ENCODE measurements around the gene NAALADL2.

Gene NAALADL2

DNA sequence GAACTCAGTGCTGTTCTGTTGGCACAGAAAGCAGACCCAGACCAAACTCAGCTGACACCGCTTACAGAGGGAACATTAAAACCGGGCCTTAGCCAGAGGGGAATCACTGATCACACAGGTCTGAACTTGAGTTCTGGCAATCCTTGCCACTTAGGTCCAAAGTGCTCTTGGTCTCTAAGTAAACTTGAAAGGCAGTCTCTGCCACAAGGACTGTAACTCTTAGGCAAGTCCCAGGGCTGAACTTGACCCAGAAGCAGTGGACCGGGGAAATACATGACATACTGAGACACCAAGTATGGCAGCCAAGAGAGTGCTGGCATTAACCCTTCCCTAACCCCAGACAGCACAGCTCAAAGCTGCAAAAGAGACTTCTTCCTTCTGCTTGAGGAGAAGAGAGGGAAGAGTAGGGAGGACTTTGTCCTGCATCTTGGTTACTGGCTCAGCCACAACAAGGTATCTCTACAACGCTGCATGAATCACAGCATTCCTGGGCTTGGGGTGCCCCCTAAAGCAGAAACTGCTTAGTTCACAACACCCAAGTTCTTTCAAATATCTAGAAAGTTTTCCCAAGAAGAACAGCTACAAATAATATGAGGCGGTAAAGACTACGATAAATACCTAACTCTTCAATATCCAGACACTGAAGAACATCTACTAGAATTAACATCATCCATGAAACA lies 32.5 kb downstream of the NAALADL2 start:
- DNase-seq, result no peak

DNA sequence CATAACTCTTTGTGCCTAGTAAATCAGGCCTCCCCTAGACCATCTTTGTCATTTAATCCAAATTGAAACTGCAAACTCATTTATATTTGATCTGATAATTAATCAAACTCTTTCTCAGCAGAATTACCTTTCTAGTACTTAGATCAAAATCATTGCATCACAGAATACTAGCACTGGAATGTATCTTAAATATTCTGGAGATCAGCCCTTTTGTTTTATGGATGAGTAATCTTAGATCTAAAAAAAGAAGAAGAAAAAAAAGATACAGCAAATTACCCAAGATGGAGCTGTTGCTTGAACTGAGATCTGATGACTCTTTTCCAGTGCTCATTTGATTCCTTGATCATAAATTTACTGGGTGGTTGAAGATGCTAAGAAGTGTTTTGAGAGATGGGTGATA lies 47.9 kb downstream of the NAALADL2 start:
- DNase-seq, result no peak

DNA sequence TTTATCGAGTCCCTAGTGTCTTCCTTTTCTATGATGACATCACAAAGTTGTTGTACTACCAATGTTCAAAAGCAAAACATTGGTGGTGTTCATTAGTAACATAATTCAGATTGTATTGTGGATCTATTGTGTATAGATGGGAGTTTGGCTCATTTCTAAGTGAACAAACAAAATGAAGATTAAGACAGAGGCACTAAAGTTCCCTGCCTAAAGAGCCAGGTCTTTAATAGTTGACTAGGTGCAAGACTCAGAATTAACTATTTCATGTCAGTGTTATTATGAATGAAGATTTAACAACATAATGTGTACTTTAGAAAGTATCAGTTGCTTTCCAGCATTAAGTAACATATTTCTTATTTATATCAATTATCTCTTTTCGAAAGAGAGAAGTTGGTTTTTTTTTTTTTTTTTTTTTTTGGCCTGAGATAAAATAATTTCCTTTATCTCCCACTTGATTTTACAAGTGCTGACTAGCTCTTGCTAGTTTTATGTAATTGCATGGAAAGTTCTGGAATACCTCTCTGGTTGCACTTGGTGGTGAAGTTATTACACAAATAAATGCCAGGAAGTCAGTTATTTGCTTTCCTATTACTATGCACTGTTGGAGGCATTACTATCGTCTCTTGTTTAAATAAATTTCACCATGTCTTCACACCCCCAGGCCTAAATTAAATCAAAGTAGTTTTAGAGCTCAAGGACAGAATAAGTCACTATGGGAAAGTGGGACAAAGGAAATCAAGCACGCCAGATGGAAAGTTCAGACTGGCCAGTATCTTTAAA lies 48.7 kb downstream of the NAALADL2 start:
- no peak for DNase-seq

DNA sequence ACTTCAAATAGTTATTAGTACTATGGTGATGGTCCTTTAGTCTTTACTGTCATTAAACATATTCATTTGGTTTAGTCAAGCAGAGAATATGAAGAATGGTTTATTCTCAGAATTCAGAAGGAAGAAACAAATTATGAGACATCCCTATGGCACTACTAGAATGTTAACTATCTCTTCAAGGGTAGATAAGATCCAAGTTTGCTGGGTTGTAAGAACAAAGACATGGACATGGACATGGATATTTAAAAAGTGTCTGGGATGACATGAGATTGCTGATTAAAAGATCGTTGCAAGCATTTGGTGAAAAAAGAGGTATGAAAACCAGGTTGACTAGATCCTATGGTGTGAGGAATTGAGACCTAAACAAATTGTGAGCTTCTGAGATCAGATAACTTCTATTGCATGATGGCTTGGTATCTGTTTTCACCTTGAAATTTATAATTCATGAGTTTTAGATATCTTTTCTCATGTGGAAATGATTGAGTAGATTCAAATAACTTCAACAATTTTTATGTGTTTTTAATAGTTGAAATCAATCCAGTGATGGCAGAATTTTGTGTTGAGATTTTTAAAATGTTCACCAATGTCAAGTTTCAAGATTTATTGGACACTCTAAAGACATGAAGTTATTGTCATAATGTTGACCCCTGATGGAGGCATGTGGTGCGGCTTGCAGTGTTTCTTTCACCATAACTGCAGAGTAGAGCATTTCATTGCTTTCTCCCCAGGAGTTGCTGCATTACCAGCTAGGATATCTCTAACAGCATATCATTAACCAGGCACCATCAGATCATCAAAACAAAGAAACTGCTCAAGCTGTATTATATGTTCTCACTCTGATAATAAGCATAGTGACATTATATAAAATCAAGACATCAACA lies 72.6 kb downstream of the NAALADL2 start:
- no peak for DNase-seq

DNA sequence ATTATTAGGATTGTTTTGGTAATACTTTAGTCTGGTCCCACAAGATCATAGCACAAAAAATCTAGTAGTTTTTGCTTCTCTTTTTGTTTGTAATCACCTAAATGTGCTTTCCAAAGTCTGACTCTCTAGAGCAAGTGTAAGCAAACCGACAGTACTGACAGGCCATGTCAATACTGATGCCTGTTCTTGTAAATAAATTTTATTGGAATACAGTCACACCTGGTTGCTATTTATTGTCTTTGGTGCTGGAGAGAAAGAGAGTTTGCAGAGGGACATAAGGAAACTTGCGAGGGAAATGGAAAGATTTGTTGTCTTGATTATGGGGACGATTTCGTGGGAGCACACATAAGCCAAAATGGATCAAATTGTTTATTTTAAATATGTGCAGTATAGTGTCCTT lies 77.5 kb downstream of the NAALADL2 start:
- no peak for DNase-seq

DNA sequence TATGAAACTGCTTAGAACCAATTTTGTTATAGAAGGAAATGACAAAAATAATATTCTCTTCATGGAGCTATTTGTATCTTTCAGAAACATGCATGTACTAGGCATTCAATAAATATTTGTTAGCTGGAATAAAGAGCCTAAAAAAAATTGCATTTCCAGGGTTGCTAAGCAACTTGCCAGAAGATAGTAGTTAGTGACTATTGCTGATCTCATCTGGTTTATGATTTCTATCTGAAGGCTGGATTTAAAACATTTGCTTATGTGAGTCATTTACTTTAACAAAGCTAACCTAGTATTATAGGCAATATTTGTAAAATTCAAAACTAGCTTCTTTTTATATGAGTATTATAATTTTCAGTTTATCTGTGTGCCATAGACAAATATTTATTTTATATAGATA lies 78.3 kb downstream of the NAALADL2 start:
- DNase-seq, result no peak

DNA sequence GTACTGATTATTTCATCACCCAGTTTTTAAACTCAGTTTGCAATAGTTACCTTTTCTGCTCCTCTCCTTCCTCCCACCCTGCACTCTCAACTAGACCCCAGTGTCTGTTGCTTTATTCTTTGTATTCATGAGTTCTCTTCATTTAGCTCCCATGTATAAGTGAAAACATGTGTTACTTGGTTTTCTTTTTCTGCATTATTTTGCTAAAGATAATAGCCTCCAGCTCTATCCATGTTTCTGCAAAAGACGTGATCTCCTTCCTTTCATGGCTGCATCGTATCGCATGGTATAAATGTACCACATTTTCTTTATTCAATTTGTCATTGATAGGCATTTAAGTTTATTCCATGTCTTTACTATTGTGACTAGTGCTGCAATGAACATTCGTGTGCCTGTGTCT lies 79.0 kb downstream of the NAALADL2 start:
- no peak for DNase-seq

DNA sequence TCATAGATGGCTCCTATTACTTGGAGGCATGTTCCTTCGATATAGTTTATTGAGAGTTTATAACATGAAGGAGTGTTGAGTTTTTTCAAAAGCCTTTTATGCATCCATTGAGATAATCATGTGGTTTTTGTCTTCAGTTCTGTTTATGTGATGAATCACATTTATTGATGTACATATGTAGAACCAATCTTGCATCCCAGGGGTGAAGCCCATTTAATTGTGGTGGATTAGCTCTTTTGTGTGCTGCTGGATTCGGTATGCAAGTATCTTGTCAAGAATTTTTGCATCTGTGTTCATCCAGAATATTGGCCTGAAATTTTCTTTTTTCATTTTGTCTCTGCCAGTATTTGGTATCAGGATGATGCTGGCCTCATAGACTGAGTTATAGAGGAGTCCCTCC lies 81.0 kb downstream of the NAALADL2 start:
- no peak for DNase-seq

DNA sequence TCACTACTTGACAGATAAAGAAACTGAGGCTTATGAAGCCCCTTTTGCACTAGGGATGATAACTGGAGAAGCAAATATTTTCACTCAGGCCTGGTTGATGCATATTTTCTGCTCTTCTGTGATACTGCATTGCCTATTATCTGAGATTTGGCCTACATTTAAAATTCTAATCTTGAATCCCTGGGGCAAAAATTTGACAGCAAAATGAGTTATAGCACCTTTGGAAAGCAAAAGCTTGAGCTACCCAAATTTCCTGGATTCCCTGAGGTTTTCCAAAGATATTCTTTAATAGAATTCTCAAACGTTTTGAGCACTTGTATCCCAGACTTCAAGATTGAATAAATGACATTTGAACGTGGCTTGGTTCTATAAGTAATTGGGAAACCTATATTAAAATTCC lies 86.1 kb downstream of the NAALADL2 start:
- no peak for DNase-seq

DNA sequence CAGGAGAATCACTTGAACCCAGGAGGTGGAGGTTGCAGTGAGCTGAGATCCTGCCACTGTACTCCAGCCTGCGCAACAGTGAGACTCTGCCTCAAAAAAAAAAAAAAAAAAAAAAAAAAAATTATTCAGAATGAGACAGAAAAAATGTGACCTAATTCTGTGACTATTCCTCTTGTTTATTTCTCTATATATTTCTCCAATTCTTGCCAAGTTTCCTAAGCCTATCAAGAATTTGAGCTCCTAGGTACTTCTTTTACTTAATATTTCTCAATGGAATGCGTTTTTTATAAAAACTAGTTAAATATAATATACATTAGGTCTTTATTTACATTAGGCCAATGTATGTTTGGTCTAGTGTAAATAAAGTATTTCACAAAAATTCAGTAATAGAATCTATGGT lies 86.8 kb downstream of the NAALADL2 start:
- DNase-seq, result no peak

DNA sequence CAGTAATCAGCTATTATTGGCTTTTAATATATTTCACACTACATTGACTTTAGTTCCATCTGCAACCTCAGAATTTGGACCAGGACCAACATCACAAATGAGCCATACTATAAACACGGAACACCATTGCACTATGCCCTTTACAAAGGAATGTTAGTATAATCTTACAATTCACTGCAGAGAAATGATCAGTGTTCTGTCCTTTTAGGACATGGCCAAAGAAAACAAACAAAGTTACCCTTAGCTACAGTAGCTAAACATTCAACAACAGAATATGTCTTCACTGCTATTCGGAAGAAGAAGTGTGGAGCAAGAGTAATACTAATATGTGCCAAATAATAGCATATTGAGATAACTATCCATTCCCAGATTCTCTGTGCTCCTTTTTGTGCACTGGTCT lies 90.4 kb downstream of the NAALADL2 start:
- DNase-seq, result no peak

DNA sequence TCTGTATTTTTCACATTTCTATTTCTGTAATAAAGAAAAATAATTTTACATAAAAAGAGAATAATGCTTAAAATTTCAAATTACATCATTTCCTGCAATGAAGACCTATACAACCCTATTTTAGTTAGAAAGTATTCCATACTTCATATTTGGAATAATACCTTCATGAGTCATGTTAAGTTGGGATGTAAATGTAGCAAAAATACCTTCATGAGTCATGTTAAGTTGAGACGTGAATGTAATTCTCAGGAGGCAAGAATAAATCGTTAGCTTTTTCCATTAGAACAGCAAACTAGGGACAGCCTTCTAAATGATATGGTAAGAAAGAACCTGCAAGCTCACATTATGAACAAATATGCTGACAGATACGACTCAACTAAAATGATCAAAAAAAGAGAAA lies 91.9 kb downstream of the NAALADL2 start:
- no peak for DNase-seq

DNA sequence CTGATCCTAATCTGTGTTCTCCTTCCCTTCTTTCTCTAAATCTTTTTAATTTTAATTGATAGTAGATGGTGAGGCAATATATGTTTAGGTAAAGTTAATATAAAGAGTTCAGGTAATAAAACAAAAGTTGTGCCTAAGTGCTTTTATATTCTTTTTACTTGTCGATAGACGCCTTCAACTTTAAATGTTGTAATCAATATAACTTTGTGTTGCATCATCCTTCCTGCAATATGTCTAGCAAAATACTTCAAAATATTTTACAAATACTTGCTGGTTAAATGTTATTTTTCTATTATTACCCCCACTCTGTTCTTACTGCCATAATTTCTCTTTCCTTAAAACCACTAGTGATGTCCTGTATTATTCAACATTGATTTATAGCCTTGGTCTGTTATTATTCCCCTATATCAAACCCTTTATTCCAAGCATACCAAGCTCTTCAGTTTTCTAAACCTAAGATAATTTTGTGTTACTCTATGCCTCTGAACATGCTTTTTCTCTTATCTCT lies 92.4 kb downstream of the NAALADL2 start:
- no peak for DNase-seq

DNA sequence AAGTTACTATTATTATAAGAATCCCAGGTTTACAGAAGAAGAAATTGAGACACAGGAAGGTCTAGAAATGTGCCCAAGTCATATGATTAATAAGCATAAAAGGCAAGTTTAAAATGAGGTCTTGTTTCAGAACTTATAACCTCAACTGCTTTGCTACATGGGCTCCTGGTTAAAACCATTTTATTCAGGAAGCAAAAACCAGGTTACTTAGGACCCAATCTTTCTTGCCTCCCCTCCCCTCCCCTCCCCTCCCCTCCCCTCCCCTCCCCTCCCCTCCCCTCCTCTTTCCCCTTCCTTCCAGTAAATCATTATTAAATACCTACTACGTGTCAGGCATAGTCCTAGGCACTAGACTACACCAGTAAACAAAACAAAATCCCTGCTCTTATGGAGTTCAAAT lies 93.9 kb downstream of the NAALADL2 start:
- no peak for DNase-seq

DNA sequence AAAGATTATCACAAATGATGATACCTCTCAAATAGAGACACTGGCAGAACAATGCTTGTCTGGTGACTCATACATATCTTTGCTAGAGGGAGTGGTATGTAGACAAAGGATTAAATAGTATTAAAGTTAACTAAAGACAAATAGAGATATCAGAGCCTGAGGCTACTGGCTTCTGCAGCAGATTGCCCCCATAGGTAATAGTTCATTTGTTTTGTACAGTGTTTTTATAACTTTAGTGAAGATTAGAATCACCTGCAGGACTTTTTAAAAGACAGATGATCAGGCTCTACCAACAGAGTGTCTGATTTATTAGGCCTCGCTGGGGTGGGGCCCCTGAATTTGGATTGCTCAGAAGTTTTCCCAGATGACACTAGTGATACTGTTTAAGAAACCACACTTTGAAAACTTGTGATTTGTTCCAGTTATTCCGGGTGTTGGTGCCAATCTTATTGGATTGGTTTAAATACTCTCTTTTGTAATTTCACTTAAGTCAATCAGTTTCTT lies 96.4 kb downstream of the NAALADL2 start:
- no peak for DNase-seq

DNA sequence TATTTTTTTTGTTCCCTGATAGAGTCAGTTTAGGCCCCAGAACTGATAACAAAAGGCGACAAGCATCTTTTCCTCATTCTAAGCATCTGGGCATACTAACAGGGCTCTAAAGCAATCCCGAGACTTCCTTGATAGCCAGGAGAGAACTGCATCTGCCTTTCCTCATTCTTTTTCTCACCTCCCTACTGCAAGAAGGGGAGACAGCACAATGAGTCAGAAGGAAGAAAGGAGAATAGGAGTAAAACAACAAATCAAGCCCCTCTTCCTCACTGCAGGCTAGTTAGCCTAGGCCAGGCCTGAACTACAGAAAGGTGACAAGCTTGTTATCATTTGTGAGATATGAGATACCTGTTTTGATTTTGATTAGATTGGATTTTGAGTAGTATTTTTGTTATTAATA lies 97.9 kb downstream of the NAALADL2 start:
- DNase-seq, result no peak

DNA sequence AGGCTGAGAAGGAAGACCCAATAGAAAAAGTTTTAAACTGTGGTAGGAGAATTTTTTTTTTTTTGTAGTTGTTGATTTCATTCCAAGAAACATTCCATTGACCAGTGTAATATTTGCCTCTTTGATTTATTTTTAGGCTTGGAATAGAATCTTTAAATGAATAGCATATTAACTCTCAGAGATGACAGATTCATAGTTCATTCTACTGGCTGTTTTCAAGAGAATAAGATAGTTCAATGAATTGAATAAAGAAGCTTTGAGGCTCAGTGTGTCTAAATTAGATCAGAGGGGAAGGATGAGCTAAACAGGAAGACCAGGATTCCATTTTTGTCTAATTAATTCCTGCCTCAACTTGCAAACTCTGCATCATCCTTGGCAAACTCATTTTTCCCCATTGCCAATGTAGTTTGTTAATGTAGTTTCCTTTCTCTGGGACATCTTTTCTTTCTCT lies 98.4 kb downstream of the NAALADL2 start:
- no peak for DNase-seq

DNA sequence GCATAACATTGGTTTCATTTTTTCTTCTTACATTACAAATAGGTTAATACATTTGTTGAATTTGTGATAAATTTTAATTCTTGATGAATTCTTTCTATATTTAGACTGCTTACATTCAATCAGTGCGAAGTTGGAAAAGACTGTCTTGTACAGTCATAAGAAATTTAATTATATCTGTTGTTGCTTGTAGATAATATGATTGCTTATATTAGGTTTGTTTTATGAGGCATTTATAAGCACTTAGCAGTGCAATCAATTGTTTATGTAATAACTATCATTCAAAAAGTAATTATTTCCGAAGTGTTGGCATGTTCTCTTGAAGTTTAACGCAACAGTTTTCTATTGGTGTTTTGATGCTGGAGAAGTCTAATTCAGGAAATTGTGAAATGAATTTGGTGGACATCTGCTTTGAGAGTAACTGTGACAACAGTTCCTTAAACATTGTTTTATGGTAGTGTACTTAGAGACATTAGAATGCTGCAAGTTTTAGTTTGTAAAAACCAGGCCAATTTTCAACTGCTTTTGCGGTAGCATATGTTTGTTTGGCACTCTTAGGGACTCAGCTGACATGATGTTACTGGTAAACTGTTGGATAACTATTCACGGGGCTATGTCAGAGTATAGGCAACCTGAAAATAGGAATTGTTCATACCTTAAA lies 99.7 kb downstream of the NAALADL2 start:
- DNase-seq, result no peak

DNA sequence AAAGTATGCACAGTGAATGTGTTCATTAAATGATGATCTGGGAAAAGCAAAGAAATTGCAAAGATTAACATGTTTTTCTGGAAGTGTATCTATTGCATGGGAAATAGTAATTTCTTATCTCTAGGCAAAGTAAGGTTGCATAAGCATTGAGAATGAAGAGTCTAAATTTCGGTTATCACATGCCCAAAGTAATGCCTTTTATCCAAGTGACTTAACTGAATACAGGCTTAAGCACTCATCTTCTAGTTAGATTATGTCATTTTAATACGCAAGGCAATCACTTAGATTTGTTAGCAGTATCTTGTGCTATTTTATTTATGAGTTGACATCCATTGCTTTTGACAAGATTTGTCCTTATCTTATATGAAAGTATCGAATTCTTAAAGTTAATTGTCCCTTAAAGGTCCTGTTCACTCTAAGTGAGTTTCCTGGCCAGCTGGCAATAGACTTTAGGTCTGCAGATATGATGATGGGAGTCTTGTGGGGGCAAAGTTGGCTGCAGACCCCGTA lies 100.5 kb downstream of the NAALADL2 start:
- no peak for DNase-seq

DNA sequence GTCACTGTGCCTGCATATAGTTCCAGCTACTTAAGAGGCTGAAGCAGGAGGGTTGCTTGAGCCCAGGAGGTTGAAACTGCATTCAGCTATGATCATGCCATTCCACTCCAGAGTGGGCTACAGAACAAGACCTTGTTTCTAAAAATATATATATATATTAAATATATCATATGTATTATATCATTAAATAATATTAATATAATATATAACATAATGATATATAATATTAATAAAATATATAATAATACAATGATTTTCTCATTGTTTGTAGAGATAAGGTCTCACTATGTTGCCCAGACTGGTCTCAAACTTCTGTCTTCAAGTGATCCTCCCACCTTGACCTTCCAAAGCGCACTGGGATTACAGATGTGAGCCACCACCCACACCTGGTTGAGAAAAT lies 101.8 kb downstream of the NAALADL2 start:
- DNase-seq, result no peak

DNA sequence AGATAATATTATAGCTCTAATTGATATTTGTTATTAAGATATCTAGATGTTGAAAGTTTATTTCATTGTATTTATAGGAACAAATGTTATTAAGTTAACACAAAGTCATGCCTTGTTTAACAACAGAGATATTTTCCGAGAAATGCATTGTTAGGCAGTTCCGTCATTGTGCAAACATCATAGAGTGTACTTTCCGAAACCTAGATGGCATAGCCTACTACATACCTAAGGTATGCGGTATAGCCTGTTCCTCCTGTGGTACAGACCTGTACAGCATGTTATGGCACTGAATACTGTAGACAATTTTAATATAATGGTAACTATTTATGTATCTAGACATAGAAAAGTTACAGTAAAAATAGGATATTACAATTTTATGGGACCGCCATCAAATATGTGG lies 114.3 kb downstream of the NAALADL2 start:
- DNase-seq, result no peak

DNA sequence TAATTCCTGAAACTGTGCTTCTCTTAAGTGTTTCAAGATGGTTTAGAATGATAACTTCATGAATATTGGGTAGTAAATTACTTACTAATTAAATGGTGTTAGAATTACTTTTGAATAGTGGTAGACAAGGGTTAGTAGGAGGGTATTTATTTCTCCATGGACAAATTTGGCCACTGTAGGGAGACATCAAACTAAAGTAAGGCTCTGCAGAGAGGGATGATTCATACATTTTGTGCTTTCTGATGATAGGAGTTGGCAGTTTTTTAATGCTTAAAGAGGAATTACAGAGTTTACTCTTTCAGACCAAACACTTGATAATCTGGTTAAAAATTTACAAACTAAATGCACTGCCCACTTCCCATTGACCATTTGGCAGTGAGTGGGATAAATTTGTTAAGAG lies 127.6 kb downstream of the NAALADL2 start:
- no peak for DNase-seq

DNA sequence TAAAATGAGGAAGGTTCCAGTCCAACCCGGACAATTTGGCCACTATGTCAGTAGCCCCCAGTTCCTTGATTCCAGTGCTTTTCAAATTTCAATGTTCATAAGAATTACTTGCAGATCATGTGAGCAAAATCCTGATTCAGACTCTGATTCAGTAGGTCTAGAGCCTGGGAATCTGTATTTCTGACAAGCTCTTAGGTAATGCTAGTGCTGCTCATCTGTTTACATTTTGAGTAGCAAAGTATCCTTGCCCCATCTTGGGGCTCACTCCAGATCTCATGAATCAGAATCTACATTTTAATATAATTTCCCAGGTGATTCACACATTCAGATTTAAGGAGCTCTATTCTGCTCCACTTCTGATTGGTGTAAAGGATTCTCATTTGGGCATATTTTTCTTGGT lies 142.0 kb downstream of the NAALADL2 start:
- DNase-seq, result no peak

Data from NCI-H2171 treated with DMSO at 0.1 percent for 48 hours (cell line).